SK-N-SH (cell line): ENCODE results near the gene LHPP. TPM values are rescaled to one million over a fixed set of nuclear protein-coding genes. Genes with fewer than 3 reads are reported as not detected.

Source experiments
- CTCF ChIA-PET: fragments of 300-600, 350-600 bp; formaldehyde crosslinking; extraction: SDS; loops from one replicate; lab custom pipeline; 2021; lab: Yijun Ruan, JAX
- POLR2A ChIA-PET: fragments of 350-600 bp; sonication (Branson Sonifier 250); formaldehyde crosslinking; extraction: SDS; loops from one replicate; lab custom pipeline; 2020; ENCODE audit warnings: antibody characterized with exemption, inconsistent platforms; lab: Yijun Ruan, JAX
- DNase-seq: peaks from one replicate; pipeline ENCODE4 v3.0.0; 2012
- H2AFZ ChIP-seq: fragments of 200-600 bp; sonication (generic); 2 replicates; pipeline ENCODE4 v1.8.1; 2016; ENCODE audit warnings: antibody characterized with exemption, mild to moderate bottlenecking, low read depth
- H3F3A ChIP-seq: fragments of 200-600 bp; sonication (generic); replicated peaks from 2 replicates; pipeline ENCODE3; 2016; ENCODE audit warnings: antibody characterized with exemption, mild to moderate bottlenecking; ENCODE audit not compliant: insufficient read depth
- H3K27ac ChIP-seq, 2 experiments: fragments of 200-500 bp in 1 of 2; fragments of 200-600 bp in 1 of 2; sonication (Bioruptor generic) in 1 of 2; sonication (generic), shearing (Covaris generic) in 1 of 2; 2 replicates each; pipeline versions ENCODE4 v1.5.1 to v1.6.1; 2014 to 2016; ENCODE audit warnings: low read depth in 2 of 2, inconsistent platforms in 1 of 2, low read length in 1 of 2, mild to moderate bottlenecking in 1 of 2, mixed read lengths in 1 of 2
- H3K27me3 ChIP-seq: fragments of 200-600 bp; sonication (generic), shearing (Covaris generic); 2 replicates; pipeline ENCODE4 v1.6.1; 2016; ENCODE audit warnings: mixed run types; ENCODE audit not compliant: insufficient read depth
- H3K36me3 ChIP-seq, 2 experiments: fragments of 200-500 bp in 1 of 2; fragments of 200-600 bp in 1 of 2; sonication (Bioruptor generic) in 1 of 2; sonication (generic) in 1 of 2; replicated peaks in 1 of 2; 2 replicates each; pipeline versions ENCODE3 to v1.5.1; 2014 to 2016; ENCODE audit warnings: low read length in 1 of 2, mild to moderate bottlenecking in 1 of 2; ENCODE audit not compliant: insufficient read depth in 2 of 2, control insufficient read depth in 1 of 2
- H3K4me1 ChIP-seq, 2 experiments: fragments of 200-500 bp in 1 of 2; fragments of 200-600 bp in 1 of 2; sonication (Bioruptor generic) in 1 of 2; sonication (generic), shearing (Covaris generic) in 1 of 2; 2 replicates each; pipeline versions ENCODE4 v1.5.1 to v1.6.1; 2014 to 2016; ENCODE audit warnings: low read depth in 1 of 2, low read length in 1 of 2, mixed run types in 1 of 2; ENCODE audit not compliant: insufficient read depth in 2 of 2, control insufficient read depth in 1 of 2
- H3K4me2 ChIP-seq: fragments of 200-600 bp; sonication (generic), shearing (Covaris generic); 2 replicates; pipeline ENCODE4 v1.6.1; 2017; ENCODE audit warnings: mixed run types
- H3K4me3 ChIP-seq, 2 experiments: fragments of 200-500 bp in 1 of 2; fragments of 200-600 bp in 1 of 2; sonication (Bioruptor generic) in 1 of 2; sonication (generic), shearing (Covaris generic) in 1 of 2; 2 replicates each; pipeline versions ENCODE4 v1.5.1 to v1.8.1; 2014 to 2016; ENCODE audit warnings: low read depth in 2 of 2, inconsistent platforms in 1 of 2, low read length in 1 of 2, mild to moderate bottlenecking in 1 of 2, mixed read lengths in 1 of 2, moderate library complexity in 1 of 2
- H3K79me2 ChIP-seq: fragments of 200-600 bp; sonication (generic); 2 replicates; pipeline ENCODE4 v1.8.1; 2017; ENCODE audit warnings: mild to moderate bottlenecking; ENCODE audit not compliant: insufficient read depth
- H3K9ac ChIP-seq: fragments of 200-600 bp; sonication (generic); 2 replicates; pipeline ENCODE4 v1.6.1; 2017; ENCODE audit warnings: mixed run types
- H3K9me2 ChIP-seq: fragments of 200-600 bp; sonication (generic); 2 replicates; pipeline ENCODE4 v1.6.1; 2017; ENCODE audit warnings: mixed run types
- H3K9me3 ChIP-seq: fragments of 200-600 bp; sonication (generic); 2 replicates; pipeline ENCODE4 v1.6.1; 2017; ENCODE audit warnings: mixed run types, mild to moderate bottlenecking, moderate library complexity
- H4K20me1 ChIP-seq: fragments of 200-600 bp; sonication (generic); 2 replicates; pipeline ENCODE4 v1.6.1; 2017; ENCODE audit warnings: mild to moderate bottlenecking, mixed run types; ENCODE audit not compliant: insufficient read depth
- ELF1 ChIP-seq: IDR thresholded peaks from 2 replicates; pipeline ENCODE4 v1.4.0; 2012
- EZH2phosphoT487 ChIP-seq: fragments of 200-600 bp; sonication (generic); IDR thresholded peaks from 2 replicates; pipeline ENCODE4 v1.6.1; 2017; ENCODE audit warnings: low read depth, mixed run types, mild to moderate bottlenecking, antibody characterized with exemption, moderate library complexity, borderline replicate concordance
- FOXJ3 ChIP-seq: sonication (generic); formaldehyde crosslinking; IDR thresholded peaks from 2 replicates; pipeline ENCODE4 v1.5.1; 2020; ENCODE audit warnings: mild to moderate bottlenecking, missing genetic modification reagents
- IRF3 ChIP-seq: fragments of 150-350 bp; IDR thresholded peaks from 2 replicates; pipeline ENCODE4 v1.6.1; 2016; ENCODE audit warnings: mild to moderate bottlenecking, low read depth, low read length
- JUND ChIP-seq: IDR thresholded peaks from 2 replicates; pipeline ENCODE4 v1.4.0; 2012
- NRF1 ChIP-seq: IDR thresholded peaks from 2 replicates; pipeline ENCODE4 v1.6.1; 2012; ENCODE audit warnings: low read depth, mild to moderate bottlenecking, low read length
- PBX3 ChIP-seq: IDR thresholded peaks from 2 replicates; pipeline ENCODE4; 2012
- POLR2AphosphoS5 ChIP-seq: IDR thresholded peaks from 2 replicates; pipeline ENCODE4 v1.6.1; 2012; ENCODE audit warnings: low read depth, low read length
- REST ChIP-seq: IDR thresholded peaks from 2 replicates; pipeline ENCODE4 v1.6.1; 2012; ENCODE audit warnings: mild to moderate bottlenecking, low read depth, low read length, moderate library complexity
- USF1 ChIP-seq: IDR thresholded peaks from 2 replicates; pipeline ENCODE4 v1.4.0; 2012; ENCODE audit warnings: low read depth, borderline replicate concordance
- USF2 ChIP-seq: fragments of 150-350 bp; IDR thresholded peaks from 2 replicates; pipeline ENCODE4 v1.6.1; 2017; ENCODE audit warnings: antibody characterized with exemption, low read length, low read depth, borderline replicate concordance
- ZBTB33 ChIP-seq: IDR thresholded peaks from 2 replicates; pipeline ENCODE4 v1.4.0; 2012; ENCODE audit warnings: low read depth, borderline replicate concordance
- WGBS: methylation state at CpG from one replicate; pipeline ENCODE4 v1.1.6; 2017; ENCODE audit warnings: low lambda C conversion rate; 5-methylcytosine and 5-hydroxymethylcytosine counted together
- polyA plus RNA-seq, 3 experiments: library from polyadenylated mRNA; depleted of rRNA; stranded (reverse); fragments of >200 nt; gene quantifications; 2 replicates each; pipeline ENCODE4 v1.2.3, GENCODE V29; 2012

Gene LHPP
- polyA plus RNA-seq, 1 of the 3 experiments (the other 2 are of a cell fraction): 29.8 TPM

GRCh38 chr10:124658591-124659242 is 197.1 kb downstream of the LHPP start (continued):
- TF ChIP-seq PBX3 (no peak), EZH2phosphoT487 (no peak)
- TF ChIP-seq, all 33 proteins: peak for 0

GRCh38 chr10:124659380-124659779 is 197.8 kb downstream of the LHPP start:
- no peak for DNase-seq
- ChIA-PET CTCF (interaction anchor here (0.7 to 2.3 kb wide), 4 partner anchors 11 to 119 kb away, joined by 3 to 8 read pairs (median 3); no protein-coding TSS in a partner anchor), POLR2A (no interaction called here)
- 83% methylated on average over 2 of the region's 2 CpGs for WGBS
- TF ChIP-seq POLR2AphosphoS5: no peak
- no peak for TF ChIP-seq JUND
- TF ChIP-seq FOXJ3: no peak
- TF ChIP-seq NRF1: no peak
- Histone ChIP-seq H4K20me1 (0 out of 2 replicates have a peak, but pooled peaks cover 8% of the 10 kb centered on the region), H3K4me2 (no peak overlapping the region), H3K79me2 (0 out of 2 replicates have a peak, but pooled peaks cover 5% of the 10 kb centered on the region), H3F3A (no peaks in the 10 kb centered on the region), H3K27ac (no peak overlapping the region), H3K36me3 (peaks cover 0 to 2% of the 10 kb centered on the region in 2 experiments), H3K27me3 (no peaks in the 10 kb centered on the region), H3K9me2 (no peaks in the 10 kb centered on the region), H3K9ac (no peak overlapping the region), H3K4me1 (peaks cover 0 to 2% of the 10 kb centered on the region in 2 experiments; a peak in 1 of 4 replicates), H2AFZ (no peak overlapping the region), H3K4me3 (no peak overlapping the region), H3K9me3 (no peaks in the 10 kb centered on the region)

- Histone ChIP-seq H3K9me2 (no peaks in the 10 kb centered on the region), H2AFZ (no peak overlapping the region), H4K20me1 (0 out of 2 replicates have a peak, but pooled peaks cover 8% of the 10 kb centered on the region), H3K79me2 (0 out of 2 replicates have a peak, but pooled peaks cover 5% of the 10 kb centered on the region), H3K27me3 (no peaks in the 10 kb centered on the region), H3F3A (no peaks in the 10 kb centered on the region), H3K36me3 (peaks cover 0 to 2% of the 10 kb centered on the region in 2 experiments), H3K27ac (no peak overlapping the region), H3K4me1 (no peaks in the 10 kb centered on the region; a peak in 1 of 4 replicates), H3K4me3 (no peak overlapping the region), H3K9ac (no peak overlapping the region), H3K4me2 (no peak overlapping the region), H3K9me3 (no peaks in the 10 kb centered on the region)
- no peak for DNase-seq
- WGBS: 94% methylated on average over 12 of the region's 12 CpGs
- ChIA-PET POLR2A (no interaction called here), CTCF (interaction anchor here (0.7 to 2.3 kb wide), 5 partner anchors 10 to 81 kb away, joined by 3 to 8 read pairs (median 3); no protein-coding TSS in a partner anchor)
- TF ChIP-seq REST (no peak), ZBTB33 (no peak), USF2 (no peak), IRF3 (no peak), USF1 (no peak), ELF1 (no peak), EZH2phosphoT487 (no peak)
These were observed 198.9 kb downstream of the LHPP start for GRCh38 chr10:124660404-124661125.
